Urinary bladder (tissue), 4 donors: ENCODE results near the gene DGKB. TPM values are rescaled to one million over a fixed set of nuclear protein-coding genes. Genes with fewer than 3 reads are reported as not detected.

Source experiments
- DNase-seq: peaks from one replicate; pipeline ENCODE4 v3.0.0-alpha.2; 2015; ENCODE audit errors: extremely low spot score
- H3K27ac ChIP-seq: one replicate; pipeline ENCODE4 v1.5.1; 2013; ENCODE audit warnings: low read depth, mild to moderate bottlenecking, moderate library complexity
- H3K36me3 ChIP-seq: one replicate; pipeline ENCODE4 v1.6.1; 2013; ENCODE audit warnings: mild to moderate bottlenecking, moderate library complexity; ENCODE audit not compliant: insufficient read depth
- H3K4me1 ChIP-seq: one replicate; pipeline ENCODE4 v1.6.1; 2013; ENCODE audit warnings: mild to moderate bottlenecking, moderate library complexity; ENCODE audit not compliant: insufficient read depth
- H3K4me3 ChIP-seq: one replicate; pipeline ENCODE4 v1.5.1; 2013; ENCODE audit warnings: low read depth, low read length
- WGBS: extraction: QIAGEN DNeasy Blood & Tissue Kit; methylation state at CpG from one replicate; pipeline ENCODE4 v1.1.7; 2013; 5-methylcytosine and 5-hydroxymethylcytosine counted together
- polyA plus RNA-seq: library from polyadenylated mRNA; stranded (reverse); fragments of 200-250 nt; gene quantifications from one replicate; pipeline ENCODE4 v1.2.3, GENCODE V29; 2013
- total RNA-seq: library from RNA; depleted of rRNA; stranded (reverse); fragments of >200 nt; gene quantifications from one replicate; pipeline ENCODE4 v1.2.3, GENCODE V29; 2014
- donor health status: healthy with polysubstance abuse.
- donor health status: healthy.

Gene DGKB
- total and polyA plus RNA-seq, 2 donors = 1.2 to 22.5 TPM

DNA sequence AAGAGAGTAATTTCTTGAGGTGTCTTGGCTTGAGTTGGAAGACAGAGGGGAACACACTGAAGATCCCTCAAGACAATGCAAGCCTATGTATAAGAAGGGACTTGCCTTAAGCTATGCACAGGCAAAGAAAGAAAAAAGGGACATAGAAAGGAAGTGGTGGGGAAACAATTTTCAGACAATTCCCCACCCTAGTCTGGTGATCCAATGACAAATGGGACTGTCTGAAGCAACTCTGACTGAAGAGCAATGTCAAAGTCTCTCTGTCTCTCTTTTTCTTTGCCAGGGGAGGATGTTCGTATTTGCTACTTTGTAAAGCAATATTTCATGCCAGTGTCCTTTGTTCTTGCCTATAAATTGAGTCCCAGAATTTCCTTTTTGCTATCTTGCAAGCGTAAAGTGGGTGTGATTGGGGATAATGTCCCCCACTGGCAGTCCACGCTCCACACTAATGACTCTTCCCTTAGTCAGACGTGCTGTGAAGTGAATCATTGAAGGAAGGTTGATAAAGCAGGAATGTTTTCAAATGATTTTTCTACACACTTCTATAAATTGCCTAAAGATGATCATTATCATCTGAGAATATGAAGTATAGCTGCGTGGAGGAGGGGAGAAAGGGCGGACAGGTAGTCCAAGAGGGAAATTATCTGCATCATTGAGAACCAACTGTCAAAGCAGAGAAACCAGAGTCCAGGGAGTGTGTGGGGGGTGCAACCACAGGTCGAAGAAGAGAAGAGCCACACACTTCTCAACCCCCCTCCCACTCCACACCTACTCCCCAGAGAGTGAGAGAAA lies 669.3 kb downstream of the DGKB start:
- Histone ChIP-seq H3K4me1 (no peaks in the 10 kb centered on the region), H3K27ac (no peak overlapping the region), H3K36me3 (no peaks in the 10 kb centered on the region), H3K4me3 (no peak overlapping the region)
- WGBS = 82% methylated on average over 7 of the region's 7 CpGs
- no peak for DNase-seq

DNA sequence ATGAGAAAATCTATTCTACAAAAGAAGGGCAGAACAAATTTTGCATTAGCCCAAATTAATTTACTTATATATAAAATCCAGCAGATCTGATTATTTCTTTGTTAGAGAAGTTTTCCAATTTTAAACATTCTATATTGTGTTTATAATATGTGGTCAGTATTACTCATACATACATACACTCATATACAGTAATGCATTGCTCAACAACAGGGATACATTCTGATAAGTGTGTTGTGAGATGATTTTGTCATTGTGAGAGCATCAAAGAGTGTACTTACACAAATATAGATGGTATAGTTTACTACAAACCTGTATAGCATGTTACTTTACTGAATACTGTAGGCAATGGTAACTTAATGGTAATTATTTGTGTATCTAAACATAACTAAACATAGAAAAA lies 673.5 kb downstream of the DGKB start:
- Histone ChIP-seq H3K36me3 (no peaks in the 10 kb centered on the region), H3K4me1 (no peaks in the 10 kb centered on the region), H3K4me3 (no peak overlapping the region), H3K27ac (no peak overlapping the region)
- no peak for DNase-seq

DNA sequence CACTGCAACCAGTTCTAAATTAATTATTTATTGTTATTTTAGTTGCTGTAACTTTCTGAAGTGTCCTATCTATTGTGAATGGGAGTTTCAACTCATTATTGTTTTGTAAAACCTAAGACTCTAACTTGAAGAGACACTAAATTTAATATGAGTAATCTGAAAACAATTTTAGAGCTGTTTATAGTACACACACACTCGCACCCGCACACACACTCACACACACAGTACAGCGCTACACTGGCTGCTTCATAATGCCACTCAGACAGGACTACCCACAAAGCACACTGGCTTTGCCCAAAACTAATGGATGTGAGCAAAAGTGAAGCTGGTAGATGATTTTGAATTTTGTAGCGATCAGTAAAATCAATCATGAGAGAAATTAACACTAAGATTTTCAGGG lies 674.2 kb downstream of the DGKB start:
- DNase-seq = no peak
- 93% methylated on average over 4 of the region's 4 CpGs for WGBS
- Histone ChIP-seq H3K4me1 (no peaks in the 10 kb centered on the region), H3K4me3 (no peak overlapping the region), H3K36me3 (no peaks in the 10 kb centered on the region), H3K27ac (no peak overlapping the region)

- DNase-seq = no peak
- H3K4me3 ChIP-seq = no peak overlapping the region
- WGBS = 93% methylated on average over 2 of the region's 2 CpGs
- H3K4me1 ChIP-seq = no peaks in the 10 kb centered on the region
- no peak overlapping the region for H3K27ac ChIP-seq
- H3K36me3 ChIP-seq = no peaks in the 10 kb centered on the region
These were observed 676.4 kb downstream of the DGKB start for GRCh38 chr7:14226126-14226525.

- no peak for DNase-seq
- Histone ChIP-seq H3K27ac (no peak overlapping the region), H3K4me3 (no peak overlapping the region), H3K36me3 (no peaks in the 10 kb centered on the region), H3K4me1 (no peaks in the 10 kb centered on the region)
These were observed 683.4 kb downstream of the DGKB start for GRCh38 chr7:14219125-14219524.

DNA sequence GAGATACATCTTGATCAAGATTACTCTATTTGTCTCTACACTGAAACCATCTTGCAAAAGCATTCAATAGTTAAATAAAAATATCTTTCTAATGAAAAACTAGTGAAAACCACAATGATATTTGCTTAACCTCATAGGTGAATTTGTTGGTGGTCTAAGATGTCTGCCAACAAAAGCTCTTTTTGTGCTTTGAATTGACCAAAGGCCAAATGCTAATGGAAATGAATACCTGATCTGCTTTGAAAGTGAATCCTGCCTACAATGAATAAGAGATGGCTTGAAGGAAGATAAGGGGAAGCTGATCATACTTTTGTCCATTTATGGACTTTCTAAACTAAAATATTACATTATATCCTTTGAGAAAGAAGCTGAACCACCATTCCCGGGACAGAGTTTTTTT lies 684.2 kb downstream of the DGKB start:
- H3K4me1 ChIP-seq = no peaks in the 10 kb centered on the region
- no peaks in the 10 kb centered on the region for H3K36me3 ChIP-seq
- H3K4me3 ChIP-seq = no peak overlapping the region
- WGBS = 88% methylated on average over 1 of the region's 1 CpG
- no peak overlapping the region for H3K27ac ChIP-seq
- DNase-seq = no peak

DNA sequence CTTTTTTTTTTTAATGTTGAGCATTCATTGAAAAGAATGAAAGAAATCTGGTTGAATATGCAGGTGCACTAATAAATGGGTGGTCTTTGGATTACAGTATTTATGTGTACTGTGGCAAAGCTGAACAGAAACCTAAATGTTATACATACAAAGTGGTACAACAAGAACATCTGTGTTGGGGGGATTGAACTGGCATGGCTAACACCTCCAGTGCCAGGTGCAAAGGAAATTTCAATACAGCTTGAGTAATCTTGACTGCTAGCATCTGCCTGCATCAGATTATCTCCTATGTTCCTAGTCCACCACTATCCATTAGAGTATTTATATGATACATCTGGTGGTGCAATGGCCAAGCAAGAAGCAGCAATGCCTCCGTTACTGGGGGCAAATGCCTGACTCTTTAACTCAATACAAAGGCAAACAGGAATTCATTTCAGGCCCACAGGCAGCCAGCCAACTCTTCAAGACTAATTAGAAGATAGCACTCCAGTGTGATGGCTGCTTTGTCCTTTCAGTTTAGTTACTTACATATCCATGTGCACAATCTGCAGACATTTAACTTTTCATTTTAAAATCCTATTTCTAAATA lies 692.6 kb downstream of the DGKB start:
- no peak for DNase-seq
- 53% methylated on average over 1 of the region's 1 CpG for WGBS

GRCh38 chr7:14207711-14208110 lies 694.8 kb downstream of the DGKB start:
- Histone ChIP-seq H3K36me3 (no peaks in the 10 kb centered on the region), H3K4me3 (no peak overlapping the region), H3K27ac (no peak overlapping the region), H3K4me1 (no peaks in the 10 kb centered on the region)
- no peak for DNase-seq

More for the DNA sequence above, 692.6 kb downstream of the DGKB start:
- Histone ChIP-seq H3K27ac (no peak overlapping the region), H3K4me3 (no peak overlapping the region), H3K36me3 (no peaks in the 10 kb centered on the region), H3K4me1 (no peaks in the 10 kb centered on the region)

DNA sequence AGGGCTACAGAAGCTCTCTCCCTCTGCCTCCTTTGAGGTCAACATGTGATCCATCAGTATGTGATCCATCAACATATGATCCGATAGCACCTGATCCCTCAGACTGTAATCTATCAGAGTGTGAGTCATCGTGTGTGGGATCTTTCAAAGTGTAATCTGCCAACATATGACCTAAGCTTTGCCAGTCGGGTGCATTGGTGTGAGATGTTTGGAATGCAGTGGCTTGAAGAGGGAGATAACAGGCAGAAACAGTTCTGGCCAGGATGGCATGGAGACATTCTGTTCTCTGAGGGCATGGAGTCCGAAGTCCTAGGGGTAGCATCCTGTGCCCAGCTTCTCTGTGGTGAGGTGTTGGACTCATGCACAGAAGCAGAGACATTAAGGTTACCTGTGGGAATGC lies 695.4 kb downstream of the DGKB start:
- Histone ChIP-seq H3K4me1 (no peaks in the 10 kb centered on the region), H3K36me3 (no peaks in the 10 kb centered on the region), H3K27ac (no peak overlapping the region), H3K4me3 (no peak overlapping the region)
- WGBS = 48% methylated on average over 4 of the region's 4 CpGs
- DNase-seq = no peak

- no peak for DNase-seq
- Histone ChIP-seq H3K36me3 (no peaks in the 10 kb centered on the region), H3K4me3 (no peak overlapping the region), H3K27ac (no peak overlapping the region), H3K4me1 (no peaks in the 10 kb centered on the region)
- WGBS = 71% methylated on average over 1 of the region's 1 CpG
These were observed 696.4 kb downstream of the DGKB start for GRCh38 chr7:14206121-14206520.

DNA sequence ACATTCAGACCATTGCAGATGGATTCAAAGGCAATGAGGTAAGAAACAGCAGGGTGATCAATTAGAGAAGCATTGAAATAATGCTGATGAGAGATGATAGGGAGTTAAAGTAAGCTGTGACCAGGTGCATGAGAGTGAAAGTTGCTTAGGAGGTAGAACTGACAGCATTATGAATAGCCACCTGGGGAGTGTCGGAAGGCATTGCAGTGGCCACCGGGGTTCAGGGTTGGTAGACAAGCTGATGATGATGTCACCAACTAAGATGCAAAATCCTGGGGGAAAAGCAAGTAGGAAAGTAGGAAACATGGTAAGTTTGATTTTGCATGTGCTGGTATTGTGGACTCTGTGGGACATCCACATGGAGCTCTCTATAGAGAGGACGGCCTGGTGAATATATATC lies 701.2 kb downstream of the DGKB start:
- 90% methylated on average over 3 of the region's 3 CpGs for WGBS
- Histone ChIP-seq H3K36me3 (no peaks in the 10 kb centered on the region), H3K4me3 (no peak overlapping the region), H3K4me1 (no peaks in the 10 kb centered on the region), H3K27ac (no peak overlapping the region)
- no peak for DNase-seq

GRCh38 chr7:14199336-14199735 lies 703.2 kb downstream of the DGKB start:
- WGBS = 91% methylated on average over 2 of the region's 2 CpGs
- no peak overlapping the region for H3K27ac ChIP-seq

GRCh38 chr7:14197280-14197679 lies 705.3 kb downstream of the DGKB start:
- Histone ChIP-seq H3K27ac (no peak overlapping the region), H3K4me3 (no peak overlapping the region), H3K36me3 (no peaks in the 10 kb centered on the region), H3K4me1 (no peaks in the 10 kb centered on the region)
- DNase-seq = peak; percentile 5
- 15% methylated on average over 3 of the region's 3 CpGs for WGBS

More at GRCh38 chr7:14199336-14199735, 703.2 kb downstream of the DGKB start:
- no peaks in the 10 kb centered on the region for H3K36me3 ChIP-seq
- H3K4me3 ChIP-seq = no peak overlapping the region
- no peak for DNase-seq
- no peaks in the 10 kb centered on the region for H3K4me1 ChIP-seq

- WGBS = 62% methylated on average over 2 of the region's 2 CpGs
- Histone ChIP-seq H3K36me3 (no peaks in the 10 kb centered on the region), H3K4me1 (no peaks in the 10 kb centered on the region), H3K4me3 (no peak overlapping the region), H3K27ac (no peak overlapping the region)
- DNase-seq = no peak
These were observed 706.0 kb downstream of the DGKB start for GRCh38 chr7:14196555-14196954.
